GM10248 (cell line): Measurements from ENCODE around the gene TNFAIP6.

Experiments used
- CTCF ChIA-PET: fragments of 300-600 bp; sonication (Branson Sonifier 250); formaldehyde crosslinking; extraction: SDS; loops from one replicate; lab custom pipeline; 2021; ENCODE audit warnings: antibody characterized with exemption; lab: Yijun Ruan, JAX
- POLR2A ChIA-PET: fragments of 350-650 bp; sonication (Branson Sonifier 250); formaldehyde crosslinking; extraction: SDS; loops from one replicate; lab custom pipeline; 2020; ENCODE audit warnings: antibody characterized with exemption; lab: Yijun Ruan, JAX
- DNase-seq: peaks from one replicate; pipeline ENCODE4 v3.0.0; 2012; ENCODE audit errors: extremely low spot score
- TF ChIP-seq, protein P1 (sequence below): IDR thresholded peaks from 2 replicates; pipeline ENCODE4 v1.5.1; 2012; ENCODE audit warnings: mild to moderate bottlenecking, low read depth; ENCODE audit errors: extremely low read depth, missing control alignments, control extremely low read depth

Gene TNFAIP6

GRCh38 chr2:151347294-151347693, 10.1 kb upstream of the TNFAIP6 start:
- DNase-seq: no peak
- POLR2A ChIA-PET: no interaction called here
- CTCF ChIA-PET: interaction anchor here (0.7 to 0.9 kb wide), 2 partner anchors 8 to 17 kb away, joined by 3 read pairs; no protein-coding TSS in a partner anchor
- TF ChIP-seq, protein P1, sequence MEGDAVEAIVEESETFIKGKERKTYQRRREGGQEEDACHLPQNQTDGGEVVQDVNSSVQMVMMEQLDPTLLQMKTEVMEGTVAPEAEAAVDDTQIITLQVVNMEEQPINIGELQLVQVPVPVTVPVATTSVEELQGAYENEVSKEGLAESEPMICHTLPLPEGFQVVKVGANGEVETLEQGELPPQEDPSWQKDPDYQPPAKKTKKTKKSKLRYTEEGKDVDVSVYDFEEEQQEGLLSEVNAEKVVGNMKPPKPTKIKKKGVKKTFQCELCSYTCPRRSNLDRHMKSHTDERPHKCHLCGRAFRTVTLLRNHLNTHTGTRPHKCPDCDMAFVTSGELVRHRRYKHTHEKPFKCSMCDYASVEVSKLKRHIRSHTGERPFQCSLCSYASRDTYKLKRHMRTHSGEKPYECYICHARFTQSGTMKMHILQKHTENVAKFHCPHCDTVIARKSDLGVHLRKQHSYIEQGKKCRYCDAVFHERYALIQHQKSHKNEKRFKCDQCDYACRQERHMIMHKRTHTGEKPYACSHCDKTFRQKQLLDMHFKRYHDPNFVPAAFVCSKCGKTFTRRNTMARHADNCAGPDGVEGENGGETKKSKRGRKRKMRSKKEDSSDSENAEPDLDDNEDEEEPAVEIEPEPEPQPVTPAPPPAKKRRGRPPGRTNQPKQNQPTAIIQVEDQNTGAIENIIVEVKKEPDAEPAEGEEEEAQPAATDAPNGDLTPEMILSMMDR: no peak

GRCh38 chr2:151347906-151348305, 9.5 kb upstream of the TNFAIP6 start:
- TF ChIP-seq, protein P1: no peak
- DNase-seq: no peak
- POLR2A ChIA-PET: no interaction called here
- CTCF ChIA-PET: interaction anchor here (0.7 to 0.9 kb wide), 2 partner anchors 9 to 17 kb away, joined by 3 read pairs; no protein-coding TSS in a partner anchor

GRCh38 chr2:151350579-151351195, 6.7 kb upstream of the TNFAIP6 start:
- CTCF ChIA-PET: no interaction called here
- no peak for DNase-seq

DNA sequence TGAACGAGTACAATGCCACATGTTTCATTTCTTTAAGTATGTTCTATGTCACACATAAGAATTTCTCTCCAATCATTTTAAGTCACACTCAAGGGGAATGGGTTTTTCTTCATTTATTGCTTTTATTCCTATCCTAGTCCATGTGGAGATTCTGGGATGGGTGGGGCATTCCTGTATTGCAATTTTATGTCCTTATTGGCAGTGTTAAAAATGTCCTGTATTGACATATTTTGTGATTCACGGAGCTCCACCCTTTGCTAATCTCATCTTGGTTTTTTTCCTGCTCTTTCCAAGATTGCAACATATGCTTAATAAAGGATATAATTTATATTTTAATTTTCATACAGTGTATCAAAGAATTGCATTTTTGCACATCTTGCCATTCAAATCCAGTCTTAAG, 3.4 kb upstream of the TNFAIP6 start:
- DNase-seq: no peak
- TF ChIP-seq, protein P1: no peak
- ChIA-PET POLR2A (no interaction called here), CTCF (no interaction called here)

More at GRCh38 chr2:151350579-151351195, 6.7 kb upstream of the TNFAIP6 start:
- TF ChIP-seq, protein P1: no peak
- POLR2A ChIA-PET: no interaction called here

DNA sequence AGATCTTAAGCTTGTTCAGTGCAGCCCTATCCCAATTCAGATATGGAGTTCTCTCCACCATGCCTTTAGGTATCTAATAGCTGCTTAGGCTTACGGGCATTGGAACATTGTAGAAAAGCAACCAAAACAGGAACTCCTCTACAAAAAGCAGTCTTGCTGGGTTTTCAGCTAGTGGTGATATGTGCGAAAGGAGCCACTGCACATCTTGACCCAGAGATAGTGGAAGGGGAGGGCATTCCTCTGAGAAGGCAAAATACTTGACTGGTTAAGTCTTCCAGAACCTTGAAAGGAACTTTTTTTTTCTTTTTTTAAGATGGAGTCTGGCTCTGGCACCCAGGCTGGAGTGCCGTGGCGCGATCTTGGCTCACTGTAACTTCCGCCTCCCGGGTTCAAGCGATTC, 2.6 kb upstream of the TNFAIP6 start:
- TF ChIP-seq, protein P1: no peak
- ChIA-PET POLR2A (no interaction called here), CTCF (no interaction called here)
- DNase-seq: no peak

GRCh38 chr2:151358166-151358970, 976 bp downstream of the TNFAIP6 start:
- ChIA-PET POLR2A (no interaction called here), CTCF (no interaction called here)
- TF ChIP-seq, protein P1: no peak
- DNase-seq: no peak
